ENCODE results near the gene EZH1.

Gene EZH1

GRCh38 chr17:42779936-42780850, 35.4 kb upstream of the EZH1 start, which contains the start of gene WNK4:
Gene WNK4 (plus strand): TSS chr17:42780610. CDS start chr17:42780699, 89 bp downstream.
- in situ Hi-C loops (cut with MboI; ENCODE audit: low sequenced_read_pairs, unreplicated experiment): no loop called here
- DNase-seq (ENCODE audit: low spot score): no peak
- TF ChIP-seq, protein P1, sequence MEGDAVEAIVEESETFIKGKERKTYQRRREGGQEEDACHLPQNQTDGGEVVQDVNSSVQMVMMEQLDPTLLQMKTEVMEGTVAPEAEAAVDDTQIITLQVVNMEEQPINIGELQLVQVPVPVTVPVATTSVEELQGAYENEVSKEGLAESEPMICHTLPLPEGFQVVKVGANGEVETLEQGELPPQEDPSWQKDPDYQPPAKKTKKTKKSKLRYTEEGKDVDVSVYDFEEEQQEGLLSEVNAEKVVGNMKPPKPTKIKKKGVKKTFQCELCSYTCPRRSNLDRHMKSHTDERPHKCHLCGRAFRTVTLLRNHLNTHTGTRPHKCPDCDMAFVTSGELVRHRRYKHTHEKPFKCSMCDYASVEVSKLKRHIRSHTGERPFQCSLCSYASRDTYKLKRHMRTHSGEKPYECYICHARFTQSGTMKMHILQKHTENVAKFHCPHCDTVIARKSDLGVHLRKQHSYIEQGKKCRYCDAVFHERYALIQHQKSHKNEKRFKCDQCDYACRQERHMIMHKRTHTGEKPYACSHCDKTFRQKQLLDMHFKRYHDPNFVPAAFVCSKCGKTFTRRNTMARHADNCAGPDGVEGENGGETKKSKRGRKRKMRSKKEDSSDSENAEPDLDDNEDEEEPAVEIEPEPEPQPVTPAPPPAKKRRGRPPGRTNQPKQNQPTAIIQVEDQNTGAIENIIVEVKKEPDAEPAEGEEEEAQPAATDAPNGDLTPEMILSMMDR (IDR thresholded peaks at IDR 0.05; ENCODE audit: borderline replicate concordance, control extremely low read depth, extremely low read depth, insufficient read depth, missing control alignments): no peak

DNA sequence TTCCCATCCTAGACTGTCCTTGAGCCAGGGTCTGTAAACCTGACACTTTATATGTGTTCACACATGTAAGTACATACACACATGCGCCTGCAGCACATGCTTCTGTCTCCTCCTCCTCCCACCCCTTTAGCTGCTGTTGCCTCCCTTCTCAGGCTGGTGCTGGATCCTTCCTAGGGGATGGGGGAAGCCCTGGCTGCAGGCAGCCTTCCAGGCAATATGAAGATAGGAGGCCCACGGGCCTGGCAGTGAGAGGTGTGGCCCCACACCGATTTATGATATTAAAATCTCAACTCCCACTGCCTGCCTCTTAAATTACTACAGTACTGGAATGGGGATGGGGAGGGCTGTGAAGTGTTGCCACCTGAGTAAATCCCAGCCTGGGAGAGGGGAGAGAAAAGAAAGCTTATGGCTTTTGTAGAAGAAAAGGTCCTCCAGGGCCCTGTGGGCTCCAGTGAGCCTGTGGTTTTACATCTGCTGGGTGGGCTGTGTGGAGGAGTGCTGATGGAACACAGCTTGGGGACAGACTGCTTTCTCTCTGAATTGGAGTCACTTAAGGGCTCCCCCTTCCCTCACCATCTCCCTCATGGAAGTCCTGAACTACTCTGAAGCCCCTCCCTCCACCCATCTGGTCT, 34.6 kb upstream of the EZH1 start:
- TF ChIP-seq, protein P1 (IDR thresholded peaks at IDR 0.05; ENCODE audit: borderline replicate concordance, control extremely low read depth, extremely low read depth, insufficient read depth, missing control alignments): no peak
- in situ Hi-C loops (cut with MboI; ENCODE audit: low sequenced_read_pairs, unreplicated experiment): no loop called here
- DNase-seq (ENCODE audit: low spot score): no peak

GRCh38 chr17:42778570-42778969, 33.7 kb upstream of the EZH1 start:
- in situ Hi-C loops (cut with MboI; ENCODE audit: low sequenced_read_pairs, unreplicated experiment): no loop called here
- DNase-seq (ENCODE audit: low spot score): no peak
- TF ChIP-seq, protein P1 (IDR thresholded peaks at IDR 0.05; ENCODE audit: borderline replicate concordance, control extremely low read depth, extremely low read depth, insufficient read depth, missing control alignments): no peak

DNA sequence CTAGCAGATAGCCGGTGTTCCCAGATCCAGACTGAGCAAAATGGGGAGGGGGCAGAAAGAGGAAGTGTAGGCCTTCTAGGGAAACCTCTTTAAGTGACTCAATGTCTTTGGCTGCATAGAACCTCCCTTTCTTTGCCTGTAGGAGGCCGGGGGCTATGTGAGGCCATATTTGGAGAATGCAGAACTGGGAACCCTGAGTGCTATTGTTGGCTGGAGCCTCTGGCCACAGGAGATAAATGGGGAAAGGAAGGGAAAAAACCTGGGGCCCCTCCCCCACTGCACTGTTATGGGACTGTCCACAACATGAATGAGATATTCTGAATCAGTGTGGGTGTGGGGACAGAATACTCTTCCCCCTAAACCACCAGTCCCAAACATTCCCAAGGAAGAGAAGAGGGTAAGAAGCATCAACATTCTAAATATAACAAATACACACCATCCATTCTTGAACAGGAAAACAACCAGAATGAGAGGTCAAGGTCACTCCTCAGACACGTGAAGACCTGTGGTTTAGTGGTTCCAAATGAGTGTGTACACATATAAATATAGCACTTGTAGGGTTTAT, 30.8 kb upstream of the EZH1 start:
- in situ Hi-C loops (cut with MboI; ENCODE audit: low sequenced_read_pairs, unreplicated experiment): no loop called here
- no peak for DNase-seq (ENCODE audit: low spot score)
- TF ChIP-seq, protein P1 (IDR thresholded peaks at IDR 0.05; ENCODE audit: borderline replicate concordance, control extremely low read depth, extremely low read depth, insufficient read depth, missing control alignments): no peak

- no peak for DNase-seq (ENCODE audit: low spot score)
- TF ChIP-seq, protein P1 (IDR thresholded peaks at IDR 0.05; ENCODE audit: borderline replicate concordance, control extremely low read depth, extremely low read depth, insufficient read depth, missing control alignments): no peak
- in situ Hi-C loops (cut with MboI; ENCODE audit: low sequenced_read_pairs, unreplicated experiment): no loop called here
Observed at GRCh38 chr17:42774066-42774745, 29.4 kb upstream of the EZH1 start.

All from GM13976 (cell line).